Upper lobe of left lung (tissue), 4 donors: ENCODE data around the gene APPBP2.

Experiments used
- CTCF ChIP-seq, 6 experiments: fragments of 450-650 bp in 4 of 6; fragments of 200-600 bp in 2 of 6; sonication (generic) in 2 of 6; IDR thresholded peaks; one replicate each; pipeline ENCODE4 v1.5.1; 2016 to 2019; ENCODE audit warnings: antibody characterized with exemption in 6 of 6
- EP300 ChIP-seq, 4 donors: sonication (generic); formaldehyde crosslinking; IDR thresholded peaks; one replicate each; pipeline ENCODE4 v1.5.1; 2017; ENCODE audit warnings: antibody characterized with exemption in 4 of 4, control low read depth in 2 of 4
- POLR2A ChIP-seq, 4 donors: fragments of 450-650 bp; IDR thresholded peaks; one replicate each; pipeline ENCODE4 v1.5.1; 2016 to 2017; ENCODE audit warnings: antibody characterized with exemption in 4 of 4, mild to moderate bottlenecking in 2 of 4
- POLR2AphosphoS5 ChIP-seq, 2 donors: sonication (generic); formaldehyde crosslinking; IDR thresholded peaks; one replicate each; pipeline ENCODE4 v1.5.1; 2017; ENCODE audit warnings: antibody characterized with exemption in 2 of 2

GRCh38 chr17:60565233-60565632 lies 39.2 kb upstream of the APPBP2 start:
- TF ChIP-seq CTCF (IDR thresholded peaks at IDR 0.05), result no peak
- TF ChIP-seq EP300 (IDR thresholded peaks at IDR 0.05), result no peak
- TF ChIP-seq POLR2AphosphoS5 (IDR thresholded peaks at IDR 0.05), result no peak
- no peak for TF ChIP-seq POLR2A (IDR thresholded peaks at IDR 0.05)
